Measurements from ENCODE around the gene SPART.

DNA sequence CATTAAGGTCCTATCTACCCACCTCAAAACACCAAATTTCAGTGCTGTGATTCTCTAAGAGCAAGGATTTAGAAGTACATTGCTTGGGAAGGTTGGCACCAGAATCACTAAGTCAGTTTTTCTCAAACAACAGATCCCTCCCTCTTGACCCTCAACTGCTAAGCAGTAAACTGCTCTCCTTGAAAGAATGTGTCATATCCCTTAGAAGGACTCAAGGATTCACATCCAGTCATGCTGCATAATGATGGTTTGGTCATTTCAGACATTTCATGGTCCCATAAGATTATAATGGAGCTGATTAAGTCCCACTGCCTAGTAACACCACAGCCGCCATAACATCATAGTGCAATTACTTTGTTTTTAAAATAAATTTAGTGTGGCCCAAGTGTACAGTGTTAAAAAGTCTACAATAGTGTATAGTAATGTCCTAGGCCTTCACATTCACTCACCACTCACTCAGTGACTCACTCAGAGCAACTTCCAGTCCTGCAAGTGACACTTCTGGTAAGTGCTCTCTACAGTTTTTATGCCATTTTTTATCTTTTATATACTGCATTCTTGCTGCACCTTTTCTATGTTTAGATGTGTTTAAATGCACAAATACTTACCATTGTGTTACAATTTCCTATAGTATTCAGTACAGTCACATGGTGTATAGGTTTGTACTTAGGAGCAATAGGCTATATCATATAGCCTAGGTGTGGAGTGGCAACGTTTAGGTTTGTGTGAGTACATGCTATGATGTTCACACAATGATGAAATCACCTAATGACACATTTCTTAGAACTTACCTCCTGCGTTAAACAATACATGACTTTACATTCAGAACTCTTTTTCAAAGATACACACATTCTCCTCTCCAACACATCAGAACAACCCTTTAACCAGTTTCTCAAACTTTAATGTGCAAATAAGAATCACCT lies 32.9 kb downstream of the SPART start:
- TF ChIP-seq, protein P1, sequence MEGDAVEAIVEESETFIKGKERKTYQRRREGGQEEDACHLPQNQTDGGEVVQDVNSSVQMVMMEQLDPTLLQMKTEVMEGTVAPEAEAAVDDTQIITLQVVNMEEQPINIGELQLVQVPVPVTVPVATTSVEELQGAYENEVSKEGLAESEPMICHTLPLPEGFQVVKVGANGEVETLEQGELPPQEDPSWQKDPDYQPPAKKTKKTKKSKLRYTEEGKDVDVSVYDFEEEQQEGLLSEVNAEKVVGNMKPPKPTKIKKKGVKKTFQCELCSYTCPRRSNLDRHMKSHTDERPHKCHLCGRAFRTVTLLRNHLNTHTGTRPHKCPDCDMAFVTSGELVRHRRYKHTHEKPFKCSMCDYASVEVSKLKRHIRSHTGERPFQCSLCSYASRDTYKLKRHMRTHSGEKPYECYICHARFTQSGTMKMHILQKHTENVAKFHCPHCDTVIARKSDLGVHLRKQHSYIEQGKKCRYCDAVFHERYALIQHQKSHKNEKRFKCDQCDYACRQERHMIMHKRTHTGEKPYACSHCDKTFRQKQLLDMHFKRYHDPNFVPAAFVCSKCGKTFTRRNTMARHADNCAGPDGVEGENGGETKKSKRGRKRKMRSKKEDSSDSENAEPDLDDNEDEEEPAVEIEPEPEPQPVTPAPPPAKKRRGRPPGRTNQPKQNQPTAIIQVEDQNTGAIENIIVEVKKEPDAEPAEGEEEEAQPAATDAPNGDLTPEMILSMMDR (conservative IDR thresholded peaks at IDR 0.05) = no peak
- no peak for TF ChIP-seq ZFX (IDR thresholded peaks at IDR 0.05)

All from C4-2B (cell line).